GM23338 (cell line): ENCODE results near the gene CLEC4G. TPM values are rescaled to one million over a fixed set of nuclear protein-coding genes. Genes with fewer than 3 reads are reported as not detected.

Experiments used
- ATAC-seq: fragments of 200-7000 bp; cut with Tn5 transposase; 3 replicates; pipeline ENCODE4 v1.9.1; 2020
- DNase-seq: peaks from one replicate; pipeline ENCODE4 v3.0.0-alpha.2; 2015; ENCODE audit warnings: low spot score
- H2AFZ ChIP-seq: fragments of 200-600 bp; sonication (generic); 2 replicates; pipeline ENCODE4 v1.8.0; 2016; ENCODE audit warnings: antibody characterized with exemption, mild to moderate bottlenecking, moderate library complexity
- H3F3A ChIP-seq: fragments of 200-600 bp; sonication (generic); replicated peaks from 2 replicates; pipeline ENCODE4 v1.8.0; 2017; ENCODE audit warnings: antibody characterized with exemption, mixed run types, low read depth
- H3K27ac ChIP-seq: fragments of 200-600 bp; sonication (generic); 2 replicates; pipeline ENCODE4 v1.6.1; 2016; ENCODE audit warnings: low read depth
- H3K27me3 ChIP-seq: fragments of 200-600 bp; sonication (generic); 2 replicates; pipeline ENCODE4 v1.8.0; 2016; ENCODE audit warnings: mild to moderate bottlenecking, mixed run types, moderate library complexity; ENCODE audit not compliant: insufficient read depth
- H3K36me3 ChIP-seq: fragments of 200-600 bp; sonication (generic); 2 replicates; pipeline ENCODE4 v1.8.0; 2016; ENCODE audit warnings: mild to moderate bottlenecking; ENCODE audit not compliant: insufficient read depth
- H3K4me1 ChIP-seq: fragments of 200-600 bp; sonication (generic); 2 replicates; pipeline ENCODE4 v1.8.0; 2016; ENCODE audit warnings: mild to moderate bottlenecking, moderate library complexity; ENCODE audit not compliant: insufficient read depth
- H3K4me2 ChIP-seq: fragments of 200-600 bp; sonication (generic); 2 replicates; pipeline ENCODE4 v1.7.1; 2017; ENCODE audit warnings: mixed run types
- H3K4me3 ChIP-seq: fragments of 200-600 bp; sonication (generic); 2 replicates; pipeline ENCODE4 v1.6.1; 2016; ENCODE audit warnings: mixed run types
- H3K79me2 ChIP-seq: fragments of 200-600 bp; sonication (generic); replicated peaks from 2 replicates; pipeline ENCODE4 v1.8.0; 2017; ENCODE audit warnings: mild to moderate bottlenecking; ENCODE audit not compliant: insufficient read depth
- H3K9me2 ChIP-seq: fragments of 200-600 bp; sonication (generic); 2 replicates; pipeline ENCODE4 v1.8.0; 2017; ENCODE audit not compliant: insufficient read depth
- H4K20me1 ChIP-seq: fragments of 200-600 bp; sonication (generic); replicated peaks from 2 replicates; pipeline ENCODE4 v1.8.0; 2017; ENCODE audit warnings: mild to moderate bottlenecking; ENCODE audit not compliant: insufficient read depth
- H3K27ac Mint-ChIP-seq: 2 replicates; pipeline ENCODE4 v1.8.0; 2020; ENCODE audit warnings: inconsistent platforms, mild to moderate bottlenecking, moderate library complexity, mixed read lengths
- H3K27me3 Mint-ChIP-seq: 3 replicates; pipeline ENCODE4 v1.8.0; 2022; ENCODE audit warnings: low read depth, mild to moderate bottlenecking, moderate library complexity, mixed read lengths, inconsistent platforms; ENCODE audit not compliant: insufficient read depth, poor library complexity
- H3K36me3 Mint-ChIP-seq: 3 replicates; pipeline ENCODE4 v1.8.0; 2021; ENCODE audit warnings: low read depth, mild to moderate bottlenecking, inconsistent platforms, moderate library complexity, mixed read lengths
- H3K4me1 Mint-ChIP-seq: 3 replicates; pipeline ENCODE4 v1.8.0; 2020; ENCODE audit warnings: mild to moderate bottlenecking, inconsistent platforms, mixed read lengths
- H3K4me3 Mint-ChIP-seq: 3 replicates; pipeline ENCODE4 v1.8.0; 2021; ENCODE audit warnings: moderate library complexity, mild to moderate bottlenecking, inconsistent platforms, mixed read lengths
- H3K9me3 Mint-ChIP-seq: 3 replicates; pipeline ENCODE4 v1.8.0; 2020; ENCODE audit warnings: moderate library complexity, mild to moderate bottlenecking, inconsistent platforms, mixed read lengths
- ETS1 ChIP-seq: IDR thresholded peaks from 2 replicates; pipeline ENCODE4 v1.6.1; 2016; ENCODE audit warnings: antibody characterized with exemption
- JUNB ChIP-seq: IDR thresholded peaks from one replicate; pipeline ENCODE4 v1.6.1; 2016; ENCODE audit warnings: antibody characterized with exemption; ENCODE audit not compliant: unreplicated experiment
- POLR2AphosphoS5 ChIP-seq: IDR thresholded peaks from 2 replicates; pipeline ENCODE4 v1.6.1; 2016; ENCODE audit warnings: antibody characterized with exemption, low read depth
- polyA plus RNA-seq: library from polyadenylated mRNA; unstranded; fragments of >200 nt; fragmentation: Nextera tagmentation; extraction: Ambion mirVana; gene quantifications from 2 replicates; pipeline ENCODE4 v1.2.1, GENCODE V29; 2016
- total RNA-seq: library from RNA; depleted of rRNA; stranded (reverse); fragments of >200 nt; shearing (Covaris generic); gene quantifications from 2 replicates; pipeline ENCODE4 v1.2.3, GENCODE V29; 2014
- TF ChIP-seq, protein P1 (sequence below), 2 experiments: fragments of 200-600 bp in 1 of 2; sonication (generic) in 1 of 2; conservative IDR thresholded peaks; 2 replicates each; pipeline versions ENCODE4 v1.5.1 to v1.6.1; 2016 to 2017; ENCODE audit warnings: antibody characterized with exemption in 2 of 2, low read depth in 2 of 2, mild to moderate bottlenecking in 2 of 2, moderate library complexity in 1 of 2
- TF ChIP-seq, protein P2 (sequence below): IDR thresholded peaks from one replicate; pipeline ENCODE4 v1.6.1; 2018; ENCODE audit warnings: antibody characterized with exemption; ENCODE audit not compliant: unreplicated experiment
- TF ChIP-seq, protein P3 (sequence below): fragments of 250-450 bp; sonication (Bioruptor Pico); IDR thresholded peaks from 2 replicates; pipeline ENCODE4 v1.5.0; 2020; ENCODE audit warnings: mild to moderate bottlenecking, moderate library complexity

The CLEC4G gene
- total and polyA plus RNA-seq, 2 experiments from 2014 or later: 0.52 to 0.65 TPM

DNA sequence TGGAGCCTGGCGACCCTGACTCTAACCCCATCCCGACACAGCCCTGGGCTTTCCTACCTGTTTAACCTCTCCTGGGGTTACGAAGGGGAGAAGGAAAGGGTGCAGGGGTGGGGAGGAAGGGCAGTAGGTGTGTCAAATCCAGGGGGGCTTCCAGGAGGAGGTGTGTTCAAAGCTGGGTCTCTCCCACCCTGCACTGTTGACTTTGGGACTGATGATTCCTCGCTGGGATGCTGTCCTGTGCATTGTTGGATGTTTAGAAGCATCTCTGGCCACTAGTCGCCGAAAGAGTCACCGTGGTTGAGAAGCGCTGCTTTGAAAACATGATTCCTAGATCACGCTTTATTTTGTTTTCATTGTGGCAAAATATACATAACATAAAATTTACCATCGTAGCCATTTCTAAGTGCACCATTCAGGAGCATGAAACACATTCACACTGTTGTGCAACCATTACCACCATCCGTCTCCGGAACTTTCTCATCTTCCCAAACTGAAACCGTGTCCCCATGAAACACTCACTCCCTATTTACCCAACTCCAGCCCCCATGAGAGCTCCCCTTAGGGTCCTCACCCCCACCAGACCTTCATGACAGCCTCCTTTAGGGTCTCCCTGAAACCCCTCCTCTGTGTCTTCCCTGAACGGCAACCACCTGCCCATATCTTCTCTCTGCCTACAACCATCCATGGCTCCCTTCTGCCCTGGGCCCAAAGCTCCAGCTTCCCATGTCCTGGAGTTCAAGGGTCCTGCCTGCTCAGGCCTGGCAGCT lies 25.5 kb downstream of the CLEC4G start (continued):
- TF ChIP-seq, protein P1, sequence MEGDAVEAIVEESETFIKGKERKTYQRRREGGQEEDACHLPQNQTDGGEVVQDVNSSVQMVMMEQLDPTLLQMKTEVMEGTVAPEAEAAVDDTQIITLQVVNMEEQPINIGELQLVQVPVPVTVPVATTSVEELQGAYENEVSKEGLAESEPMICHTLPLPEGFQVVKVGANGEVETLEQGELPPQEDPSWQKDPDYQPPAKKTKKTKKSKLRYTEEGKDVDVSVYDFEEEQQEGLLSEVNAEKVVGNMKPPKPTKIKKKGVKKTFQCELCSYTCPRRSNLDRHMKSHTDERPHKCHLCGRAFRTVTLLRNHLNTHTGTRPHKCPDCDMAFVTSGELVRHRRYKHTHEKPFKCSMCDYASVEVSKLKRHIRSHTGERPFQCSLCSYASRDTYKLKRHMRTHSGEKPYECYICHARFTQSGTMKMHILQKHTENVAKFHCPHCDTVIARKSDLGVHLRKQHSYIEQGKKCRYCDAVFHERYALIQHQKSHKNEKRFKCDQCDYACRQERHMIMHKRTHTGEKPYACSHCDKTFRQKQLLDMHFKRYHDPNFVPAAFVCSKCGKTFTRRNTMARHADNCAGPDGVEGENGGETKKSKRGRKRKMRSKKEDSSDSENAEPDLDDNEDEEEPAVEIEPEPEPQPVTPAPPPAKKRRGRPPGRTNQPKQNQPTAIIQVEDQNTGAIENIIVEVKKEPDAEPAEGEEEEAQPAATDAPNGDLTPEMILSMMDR (conservative IDR thresholded peaks at IDR 0.05; ENCODE audit: low read depth in 2 of 2): no peak
- TF ChIP-seq ETS1: no peak

- no peaks in the 10 kb centered on the region; the same call in 2 of the 3 replicates for H3K36me3 Mint-ChIP-seq
- peaks cover 13% of the 10 kb centered on the region for H3K27me3 Mint-ChIP-seq
- Histone ChIP-seq H4K20me1 (no peaks in the 10 kb centered on the region), H3K4me2 (no peak overlapping the region), H2AFZ (no peak overlapping the region; the same call in 1 of the 2 replicates), H3K9me2 (no peaks in the 10 kb centered on the region), H3K27me3 (no peaks in the 10 kb centered on the region), H3K4me3 (no peak overlapping the region), H3F3A (no peaks in the 10 kb centered on the region), H3K27ac (no peak overlapping the region), H3K79me2 (no peaks in the 10 kb centered on the region), H3K36me3 (no peaks in the 10 kb centered on the region), H3K4me1 (no peaks in the 10 kb centered on the region)
- no peak overlapping the region for H3K4me3 Mint-ChIP-seq
- H3K27ac Mint-ChIP-seq: no peak overlapping the region; the same call in 1 of the 2 replicates
- DNase-seq: no peak
- no peaks in the 10 kb centered on the region for H3K9me3 Mint-ChIP-seq
- peak; percentile 45; the same call in 2 of the 3 replicates for ATAC-seq
- no peaks in the 10 kb centered on the region for H3K4me1 Mint-ChIP-seq
- TF ChIP-seq, protein P1 (conservative IDR thresholded peaks at IDR 0.05; ENCODE audit: low read depth in 2 of 2): no peak
- no peak for TF ChIP-seq JUNB
- TF ChIP-seq, protein P2, sequence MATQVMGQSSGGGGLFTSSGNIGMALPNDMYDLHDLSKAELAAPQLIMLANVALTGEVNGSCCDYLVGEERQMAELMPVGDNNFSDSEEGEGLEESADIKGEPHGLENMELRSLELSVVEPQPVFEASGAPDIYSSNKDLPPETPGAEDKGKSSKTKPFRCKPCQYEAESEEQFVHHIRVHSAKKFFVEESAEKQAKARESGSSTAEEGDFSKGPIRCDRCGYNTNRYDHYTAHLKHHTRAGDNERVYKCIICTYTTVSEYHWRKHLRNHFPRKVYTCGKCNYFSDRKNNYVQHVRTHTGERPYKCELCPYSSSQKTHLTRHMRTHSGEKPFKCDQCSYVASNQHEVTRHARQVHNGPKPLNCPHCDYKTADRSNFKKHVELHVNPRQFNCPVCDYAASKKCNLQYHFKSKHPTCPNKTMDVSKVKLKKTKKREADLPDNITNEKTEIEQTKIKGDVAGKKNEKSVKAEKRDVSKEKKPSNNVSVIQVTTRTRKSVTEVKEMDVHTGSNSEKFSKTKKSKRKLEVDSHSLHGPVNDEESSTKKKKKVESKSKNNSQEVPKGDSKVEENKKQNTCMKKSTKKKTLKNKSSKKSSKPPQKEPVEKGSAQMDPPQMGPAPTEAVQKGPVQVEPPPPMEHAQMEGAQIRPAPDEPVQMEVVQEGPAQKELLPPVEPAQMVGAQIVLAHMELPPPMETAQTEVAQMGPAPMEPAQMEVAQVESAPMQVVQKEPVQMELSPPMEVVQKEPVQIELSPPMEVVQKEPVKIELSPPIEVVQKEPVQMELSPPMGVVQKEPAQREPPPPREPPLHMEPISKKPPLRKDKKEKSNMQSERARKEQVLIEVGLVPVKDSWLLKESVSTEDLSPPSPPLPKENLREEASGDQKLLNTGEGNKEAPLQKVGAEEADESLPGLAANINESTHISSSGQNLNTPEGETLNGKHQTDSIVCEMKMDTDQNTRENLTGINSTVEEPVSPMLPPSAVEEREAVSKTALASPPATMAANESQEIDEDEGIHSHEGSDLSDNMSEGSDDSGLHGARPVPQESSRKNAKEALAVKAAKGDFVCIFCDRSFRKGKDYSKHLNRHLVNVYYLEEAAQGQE: no peak
- TF ChIP-seq POLR2AphosphoS5: no peak
- TF ChIP-seq, protein P3, sequence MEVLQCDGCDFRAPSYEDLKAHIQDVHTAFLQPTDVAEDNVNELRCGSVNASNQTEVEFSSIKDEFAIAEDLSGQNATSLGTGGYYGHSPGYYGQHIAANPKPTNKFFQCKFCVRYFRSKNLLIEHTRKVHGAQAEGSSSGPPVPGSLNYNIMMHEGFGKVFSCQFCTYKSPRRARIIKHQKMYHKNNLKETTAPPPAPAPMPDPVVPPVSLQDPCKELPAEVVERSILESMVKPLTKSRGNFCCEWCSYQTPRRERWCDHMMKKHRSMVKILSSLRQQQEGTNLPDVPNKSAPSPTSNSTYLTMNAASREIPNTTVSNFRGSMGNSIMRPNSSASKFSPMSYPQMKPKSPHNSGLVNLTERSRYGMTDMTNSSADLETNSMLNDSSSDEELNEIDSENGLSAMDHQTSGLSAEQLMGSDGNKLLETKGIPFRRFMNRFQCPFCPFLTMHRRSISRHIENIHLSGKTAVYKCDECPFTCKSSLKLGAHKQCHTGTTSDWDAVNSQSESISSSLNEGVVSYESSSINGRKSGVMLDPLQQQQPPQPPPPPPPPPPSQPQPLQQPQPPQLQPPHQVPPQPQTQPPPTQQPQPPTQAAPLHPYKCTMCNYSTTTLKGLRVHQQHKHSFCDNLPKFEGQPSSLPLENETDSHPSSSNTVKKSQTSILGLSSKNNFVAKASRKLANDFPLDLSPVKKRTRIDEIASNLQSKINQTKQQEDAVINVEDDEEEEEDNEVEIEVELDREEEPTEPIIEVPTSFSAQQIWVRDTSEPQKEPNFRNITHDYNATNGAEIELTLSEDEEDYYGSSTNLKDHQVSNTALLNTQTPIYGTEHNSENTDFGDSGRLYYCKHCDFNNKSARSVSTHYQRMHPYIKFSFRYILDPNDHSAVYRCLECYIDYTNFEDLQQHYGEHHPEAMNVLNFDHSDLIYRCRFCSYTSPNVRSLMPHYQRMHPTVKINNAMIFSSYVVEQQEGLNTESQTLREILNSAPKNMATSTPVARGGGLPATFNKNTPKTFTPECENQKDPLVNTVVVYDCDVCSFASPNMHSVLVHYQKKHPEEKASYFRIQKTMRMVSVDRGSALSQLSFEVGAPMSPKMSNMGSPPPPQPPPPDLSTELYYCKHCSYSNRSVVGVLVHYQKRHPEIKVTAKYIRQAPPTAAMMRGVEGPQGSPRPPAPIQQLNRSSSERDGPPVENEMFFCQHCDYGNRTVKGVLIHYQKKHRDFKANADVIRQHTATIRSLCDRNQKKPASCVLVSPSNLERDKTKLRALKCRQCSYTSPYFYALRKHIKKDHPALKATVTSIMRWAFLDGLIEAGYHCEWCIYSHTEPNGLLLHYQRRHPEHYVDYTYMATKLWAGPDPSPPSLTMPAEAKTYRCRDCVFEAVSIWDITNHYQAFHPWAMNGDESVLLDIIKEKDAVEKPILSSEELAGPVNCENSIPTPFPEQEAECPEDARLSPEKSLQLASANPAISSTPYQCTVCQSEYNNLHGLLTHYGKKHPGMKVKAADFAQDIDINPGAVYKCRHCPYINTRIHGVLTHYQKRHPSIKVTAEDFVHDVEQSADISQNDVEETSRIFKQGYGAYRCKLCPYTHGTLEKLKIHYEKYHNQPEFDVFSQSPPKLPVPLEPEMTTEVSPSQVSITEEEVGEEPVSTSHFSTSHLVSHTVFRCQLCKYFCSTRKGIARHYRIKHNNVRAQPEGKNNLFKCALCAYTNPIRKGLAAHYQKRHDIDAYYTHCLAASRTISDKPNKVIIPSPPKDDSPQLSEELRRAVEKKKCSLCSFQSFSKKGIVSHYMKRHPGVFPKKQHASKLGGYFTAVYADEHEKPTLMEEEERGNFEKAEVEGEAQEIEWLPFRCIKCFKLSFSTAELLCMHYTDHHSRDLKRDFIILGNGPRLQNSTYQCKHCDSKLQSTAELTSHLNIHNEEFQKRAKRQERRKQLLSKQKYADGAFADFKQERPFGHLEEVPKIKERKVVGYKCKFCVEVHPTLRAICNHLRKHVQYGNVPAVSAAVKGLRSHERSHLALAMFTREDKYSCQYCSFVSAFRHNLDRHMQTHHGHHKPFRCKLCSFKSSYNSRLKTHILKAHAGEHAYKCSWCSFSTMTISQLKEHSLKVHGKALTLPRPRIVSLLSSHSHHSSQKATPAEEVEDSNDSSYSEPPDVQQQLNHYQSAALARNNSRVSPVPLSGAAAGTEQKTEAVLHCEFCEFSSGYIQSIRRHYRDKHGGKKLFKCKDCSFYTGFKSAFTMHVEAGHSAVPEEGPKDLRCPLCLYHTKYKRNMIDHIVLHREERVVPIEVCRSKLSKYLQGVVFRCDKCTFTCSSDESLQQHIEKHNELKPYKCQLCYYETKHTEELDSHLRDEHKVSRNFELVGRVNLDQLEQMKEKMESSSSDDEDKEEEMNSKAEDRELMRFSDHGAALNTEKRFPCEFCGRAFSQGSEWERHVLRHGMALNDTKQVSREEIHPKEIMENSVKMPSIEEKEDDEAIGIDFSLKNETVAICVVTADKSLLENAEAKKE (CRISPR knock-in tag): no peak
Observed at GRCh38 chr19:7705387-7706187, 26.3 kb downstream of the CLEC4G start.
